Renal cortical epithelial cell (primary cell): Measurements from ENCODE around the gene C2CD4A. TPM values are rescaled to one million over a fixed set of nuclear protein-coding genes. Genes with fewer than 3 reads are reported as not detected.
"Not testable (repeated sequence)": the region's sequence is repeated elsewhere in the genome, so short reads cannot be mapped to it uniquely, and the experiment has no call there.

Experiments used
- DNase-seq: peaks from one replicate; pipeline ENCODE4 v3.0.0-alpha.2; 2011; ENCODE audit warnings: low read depth
- total RNA-seq: library from RNA; depleted of rRNA; stranded (reverse); fragments of >200 nt; gene quantifications from 2 replicates; pipeline ENCODE4 v1.2.3, GENCODE V29; 2014

The C2CD4A gene, protein sequence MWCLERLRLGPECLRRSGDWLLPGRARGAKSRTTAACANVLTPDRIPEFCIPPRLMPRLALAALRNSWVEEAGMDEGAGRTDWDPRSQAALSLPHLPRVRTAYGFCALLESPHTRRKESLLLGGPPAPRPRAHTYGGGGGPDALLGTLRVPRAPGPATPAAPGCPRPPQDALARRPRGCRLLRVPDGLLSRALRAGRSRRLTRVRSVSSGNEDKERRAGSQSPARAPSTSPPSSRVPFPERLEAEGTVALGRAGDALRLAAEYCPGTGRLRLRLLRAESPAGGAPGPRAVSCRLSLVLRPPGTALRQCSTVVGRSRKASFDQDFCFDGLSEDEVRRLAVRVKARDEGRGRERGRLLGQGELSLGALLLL
- under 0.01 and 11.7 TPM in 2 replicates for total RNA-seq

DNA sequence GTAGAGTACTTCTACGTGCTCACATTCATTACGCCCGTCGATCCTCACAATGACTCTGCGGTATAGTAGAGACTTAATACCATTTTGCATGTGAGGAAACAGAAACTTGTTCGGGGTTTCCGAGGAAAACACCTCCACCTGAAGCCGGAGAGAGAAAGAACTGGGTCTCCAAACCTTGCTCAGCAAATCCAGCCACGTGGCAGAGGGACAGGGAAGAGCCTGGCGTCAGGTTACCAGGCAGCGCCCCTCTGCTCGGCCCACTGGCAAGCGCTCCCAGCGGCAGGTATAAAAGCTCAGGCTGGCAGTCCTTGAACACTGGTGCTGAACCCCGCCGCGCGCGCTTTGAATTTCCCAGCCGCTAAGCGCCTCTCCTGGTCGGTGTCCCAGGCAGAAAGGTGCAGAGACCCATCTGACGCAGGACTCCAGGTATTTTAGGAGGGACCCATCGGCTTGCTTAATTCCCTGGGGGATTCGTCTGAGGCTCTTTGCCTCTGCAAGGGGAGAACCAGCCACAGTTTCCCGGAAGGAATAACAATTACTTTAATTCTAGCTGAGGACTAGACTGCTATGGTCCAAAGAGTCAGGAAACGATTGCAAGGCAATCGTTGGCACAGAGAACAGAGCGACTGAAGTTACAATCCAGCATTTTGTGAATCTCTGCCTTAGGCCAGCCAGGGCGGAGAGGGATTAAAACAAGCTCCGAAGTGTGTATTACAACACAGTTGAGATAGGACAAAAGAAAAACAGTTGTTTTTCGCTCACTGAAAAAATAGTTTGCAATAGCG lies at the start of gene C2CD4A:
Gene C2CD4A (plus strand): TSS at position 315 of the 785 bp plus-strand sequence. CDS start 637 bp downstream, outside the sequence.
- peak; percentile 82 for DNase-seq

DNA sequence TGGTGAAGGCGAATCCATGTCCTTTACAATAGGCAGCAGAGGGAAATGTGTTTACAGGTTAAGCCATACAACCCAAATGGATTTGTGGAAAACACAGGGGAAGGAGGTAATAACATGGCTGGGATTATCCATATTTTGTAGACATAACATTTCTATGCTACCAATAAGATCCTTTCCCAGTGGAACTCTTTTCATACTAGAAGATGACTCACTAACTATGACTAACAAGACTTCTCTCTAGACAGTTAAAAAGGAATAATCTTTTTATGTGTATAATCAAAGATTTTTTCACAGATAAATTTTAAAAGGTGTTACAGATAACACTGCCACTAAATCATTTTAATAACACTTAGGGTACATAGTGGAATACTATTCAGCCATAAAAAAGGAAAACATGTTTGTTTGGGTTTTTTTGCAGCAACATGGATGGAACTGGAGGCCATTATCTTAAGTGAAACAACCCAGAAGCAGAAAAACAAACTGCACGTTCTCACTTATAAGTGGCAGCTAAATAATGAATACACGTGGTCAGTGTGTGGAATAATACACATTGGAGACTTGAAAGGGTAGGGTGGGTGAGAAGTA lies 46.1 kb upstream of the C2CD4A start:
- peak; percentile 21 for DNase-seq

DNA sequence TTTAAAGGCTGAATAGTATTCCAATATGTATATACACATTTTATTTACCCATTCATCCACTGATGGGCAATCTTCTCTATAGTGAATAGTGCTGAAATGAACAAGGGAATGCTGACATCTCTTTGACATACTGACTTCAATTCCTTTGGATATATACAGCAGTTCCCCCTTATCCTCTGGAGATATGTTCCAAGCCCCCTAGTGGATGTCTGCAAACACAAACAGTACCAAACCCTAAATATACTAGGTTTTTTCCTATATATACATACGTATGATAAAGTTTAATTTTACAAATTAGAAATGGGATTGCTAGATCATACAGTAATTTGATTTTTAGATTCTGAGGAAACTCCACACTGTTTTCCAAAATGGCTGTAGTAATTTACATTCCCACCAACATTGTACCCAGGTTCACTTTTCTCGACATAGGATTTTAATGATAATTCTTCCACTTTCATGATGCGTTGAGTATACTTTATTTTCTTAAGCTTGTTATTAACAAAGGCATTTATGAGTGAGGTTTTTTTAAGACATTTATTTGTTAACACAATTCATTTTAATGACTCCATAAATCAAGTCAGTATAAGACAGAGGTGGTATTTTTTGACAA lies 44.7 kb upstream of the C2CD4A start:
- no peak for DNase-seq

DNA sequence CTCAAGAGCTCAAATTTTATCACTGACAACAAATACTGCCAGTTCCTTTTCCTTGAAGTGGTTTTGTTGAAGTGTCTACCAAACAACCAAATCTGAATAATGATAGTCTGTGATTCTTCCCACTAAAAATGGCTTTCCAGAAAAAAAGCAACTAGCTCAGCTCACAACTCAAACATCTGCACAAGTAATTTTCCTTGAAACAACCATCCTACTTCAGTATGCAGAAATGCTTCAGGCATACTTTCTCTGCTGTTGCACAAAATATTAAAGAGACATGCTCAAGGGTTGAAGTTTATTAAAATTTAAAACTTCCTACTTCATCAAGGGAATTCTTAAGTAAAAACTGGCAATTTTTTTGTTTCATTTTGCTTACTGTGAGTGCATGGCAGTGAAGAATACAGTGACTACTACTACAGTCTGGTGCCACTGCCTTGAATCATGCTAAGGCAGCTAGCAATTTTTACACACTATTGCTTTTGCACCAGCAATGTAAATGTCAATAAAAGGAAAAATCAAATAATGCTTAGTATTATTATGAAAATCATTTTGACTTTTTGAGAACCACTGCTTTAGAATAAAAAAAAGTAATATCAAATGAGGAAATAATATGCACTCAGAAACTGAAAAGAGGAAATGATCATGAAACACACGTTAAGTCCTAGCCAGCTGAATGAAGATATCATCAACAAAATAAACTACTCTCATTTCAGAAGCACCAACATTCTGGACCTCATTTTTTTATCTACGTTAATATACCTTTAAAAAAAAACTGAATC lies 40.1 kb upstream of the C2CD4A start:
- no peak for DNase-seq

GRCh38 chr15:62027263-62027565 lies 39.6 kb upstream of the C2CD4A start:
- no peak for DNase-seq

GRCh38 chr15:62027916-62028315 lies 38.9 kb upstream of the C2CD4A start:
- no peak for DNase-seq

DNA sequence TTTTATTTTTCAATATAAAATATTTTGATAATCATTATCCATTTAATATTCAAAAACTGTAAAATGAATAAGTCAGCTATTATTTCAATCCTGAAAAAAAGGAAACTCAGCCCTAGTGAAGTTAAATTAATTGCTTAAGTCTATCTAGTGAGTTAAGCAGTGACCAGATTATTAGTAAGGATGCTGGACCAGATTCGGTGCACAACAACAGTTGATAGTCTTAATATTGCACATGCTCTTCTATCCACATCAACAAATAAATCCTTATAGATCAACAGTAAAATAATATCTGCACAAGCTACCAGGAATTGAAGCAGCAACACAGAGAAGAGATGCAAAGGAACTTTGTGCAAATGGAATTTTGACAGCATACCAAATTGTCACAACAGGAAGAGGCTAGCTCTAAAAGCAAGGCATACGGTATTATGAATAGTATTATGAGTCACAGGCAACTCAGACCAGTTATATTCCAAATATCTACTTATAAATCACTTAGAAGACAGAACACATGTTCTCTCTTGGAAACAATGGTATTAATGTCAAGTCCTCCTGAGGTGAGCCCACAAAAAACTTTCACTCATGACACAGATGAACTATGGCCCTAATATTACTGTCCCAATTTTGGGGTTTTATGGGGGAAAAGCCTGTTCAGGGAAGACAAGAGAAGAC lies 31.4 kb upstream of the C2CD4A start:
- peak; percentile 70 for DNase-seq

DNA sequence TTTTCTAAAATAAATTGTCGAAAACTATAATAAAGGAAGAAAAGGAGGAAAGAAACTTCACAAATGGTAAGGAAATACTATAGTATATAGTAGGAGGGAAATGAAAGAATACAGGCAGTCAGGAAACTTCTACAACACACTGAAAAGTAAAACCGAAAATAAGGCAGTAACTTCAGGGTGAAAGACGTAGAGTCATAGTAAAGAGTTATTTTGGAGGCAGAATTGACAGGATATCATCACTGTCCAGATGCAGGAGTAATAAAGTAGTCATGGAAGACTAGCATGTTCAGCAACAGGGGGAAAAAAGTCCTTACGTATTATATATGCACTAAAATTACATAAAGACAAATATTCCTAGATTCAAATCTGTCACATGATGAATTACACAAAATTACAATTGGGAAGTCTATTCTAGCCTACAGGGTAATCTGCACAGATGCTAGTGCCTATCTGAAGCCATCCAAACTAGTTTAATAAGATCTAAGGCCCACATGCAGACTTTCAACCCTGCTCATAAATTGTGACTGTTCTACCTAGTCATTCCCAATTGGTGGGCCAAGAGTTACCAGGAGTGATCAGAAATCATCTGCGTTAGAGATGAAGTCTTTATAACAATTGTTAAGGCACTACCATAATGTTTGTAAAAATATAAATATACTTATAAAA lies 20.6 kb upstream of the C2CD4A start:
- DNase-seq = no peak

- DNase-seq = no peak
Observed at GRCh38 chr15:62047282-62047827, 19.4 kb upstream of the C2CD4A start.

DNA sequence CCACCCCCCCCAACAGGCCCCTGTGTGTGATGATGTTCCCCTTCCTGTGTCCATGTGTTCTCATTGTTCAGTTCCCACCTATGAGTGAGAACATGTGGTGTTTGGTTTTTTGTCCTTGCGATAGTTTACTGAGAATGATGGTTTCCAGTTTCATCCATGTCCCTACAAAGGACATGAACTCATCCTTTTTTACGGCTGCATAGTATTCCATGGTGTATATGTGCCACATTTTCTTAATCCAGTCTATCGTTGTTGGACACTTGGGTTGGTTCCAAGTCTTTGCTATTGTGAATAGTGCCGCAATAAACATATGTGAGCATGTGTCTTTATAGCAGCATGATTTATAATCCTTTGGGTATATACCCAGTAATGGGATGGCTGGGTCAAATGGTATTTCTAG lies 18.5 kb upstream of the C2CD4A start:
- not testable (repeated sequence) for DNase-seq

- DNase-seq = no peak
Observed at GRCh38 chr15:62050115-62050514, 16.7 kb upstream of the C2CD4A start.

DNA sequence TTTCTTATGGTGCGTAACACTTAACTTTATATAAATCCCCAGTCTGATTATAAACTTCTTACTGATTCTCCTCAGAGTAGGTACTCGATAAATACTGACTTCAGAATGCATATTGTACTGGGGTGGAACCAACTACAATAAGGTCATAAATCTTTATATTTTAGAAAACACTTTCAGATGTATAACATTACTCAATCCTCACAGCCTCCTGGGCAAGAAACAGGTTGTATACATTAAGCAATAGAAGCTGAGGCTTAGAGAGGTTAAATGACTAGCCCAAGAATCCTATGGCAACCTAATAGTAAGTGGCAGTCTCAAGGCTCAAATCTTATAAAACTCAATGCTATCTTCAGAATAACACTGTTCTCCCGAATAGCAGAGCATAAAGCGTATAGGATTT lies 15.6 kb upstream of the C2CD4A start:
- DNase-seq = no peak

GRCh38 chr15:62052713-62053112 lies 14.1 kb upstream of the C2CD4A start:
- no peak for DNase-seq

DNA sequence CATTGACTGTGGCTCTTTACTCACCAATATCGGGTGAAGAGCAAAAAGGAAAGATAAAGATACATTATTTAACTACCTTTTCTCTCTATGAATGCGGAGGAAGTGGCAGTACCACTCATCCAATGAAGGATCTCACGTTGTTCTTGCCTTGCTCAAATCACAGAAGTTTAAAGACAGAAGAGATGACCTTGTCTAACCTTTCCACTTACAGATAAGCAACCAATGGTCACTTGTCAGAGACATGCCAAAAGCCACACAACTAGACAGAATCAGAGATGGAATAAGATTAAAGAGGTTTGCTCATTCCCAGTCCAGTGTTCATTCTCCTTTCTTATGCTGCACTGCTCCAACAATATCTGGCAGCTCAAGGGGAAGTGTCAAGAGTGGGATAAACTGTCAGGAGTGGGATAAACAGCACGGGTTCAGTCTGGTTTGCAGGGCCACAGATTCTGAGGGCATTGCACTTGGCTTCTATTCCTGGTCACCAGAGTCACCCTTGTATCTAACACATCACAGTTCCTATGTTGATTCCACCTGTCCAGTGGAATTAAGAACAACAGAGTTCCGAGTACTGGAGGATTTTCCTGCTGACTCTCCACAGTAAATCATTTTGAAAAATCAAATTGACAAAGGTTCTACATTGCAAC lies 13.2 kb upstream of the C2CD4A start:
- no peak for DNase-seq

GRCh38 chr15:62054979-62055378 lies 11.8 kb upstream of the C2CD4A start:
- no peak for DNase-seq

DNA sequence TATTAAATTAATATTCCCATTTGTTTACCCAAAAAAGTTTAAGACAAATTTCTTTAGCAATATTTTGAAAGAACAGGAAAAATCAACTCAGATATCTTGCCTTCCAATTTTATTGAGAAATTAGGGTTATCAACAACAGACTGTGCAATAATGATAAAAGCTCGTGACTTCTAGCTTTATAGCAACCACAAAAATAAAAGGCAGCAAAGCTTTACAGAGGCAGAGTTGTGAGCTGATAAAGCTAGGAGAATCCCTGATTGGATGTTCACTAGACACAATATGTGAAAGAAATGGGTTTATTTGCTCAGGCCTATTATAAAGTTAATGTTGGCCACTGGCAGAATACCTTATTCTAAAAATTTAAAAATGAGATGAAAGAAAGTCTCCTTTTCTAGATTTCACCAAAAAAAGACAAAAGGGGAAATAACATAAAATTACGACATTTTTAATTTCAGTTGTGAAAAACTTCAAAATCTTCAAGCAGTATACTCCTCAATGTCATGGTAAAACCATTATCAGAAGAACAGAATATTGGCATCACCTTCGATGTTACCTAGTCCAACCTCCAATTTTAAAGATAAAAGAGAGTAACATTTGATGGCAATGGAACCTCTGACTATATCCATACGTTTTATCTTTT lies 9.3 kb upstream of the C2CD4A start:
- DNase-seq = no peak

DNA sequence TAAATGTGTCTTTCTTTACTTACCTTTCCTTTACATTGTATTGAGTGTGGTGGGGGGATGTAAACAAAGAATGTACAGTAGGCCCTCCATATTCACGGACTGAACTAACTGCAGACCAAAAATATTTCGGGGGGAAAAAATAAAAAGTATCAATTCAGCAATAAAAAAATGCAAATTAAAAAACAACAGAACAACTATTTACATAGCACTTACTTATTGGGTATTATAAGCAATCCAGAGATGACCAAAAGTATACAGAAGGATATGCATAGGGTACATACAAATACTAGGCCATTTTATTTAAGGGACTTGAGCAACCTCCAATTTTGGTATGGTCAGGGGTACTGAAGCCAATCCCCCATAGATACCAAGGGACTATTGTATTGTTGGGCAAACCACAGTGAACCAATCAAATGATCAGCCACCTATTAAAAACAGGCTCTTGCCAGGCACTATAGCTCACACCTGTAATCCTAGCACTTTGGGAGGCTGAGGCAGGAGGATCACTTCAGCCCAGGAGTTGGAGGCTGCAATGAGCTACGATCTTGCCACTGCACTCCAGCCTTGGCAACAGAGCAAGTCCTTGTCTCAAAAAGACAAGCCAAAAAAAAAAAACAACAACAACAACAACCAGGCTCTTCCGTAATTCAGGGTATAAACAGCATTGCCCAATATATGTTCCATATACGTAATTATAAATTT lies 8.3 kb upstream of the C2CD4A start:
- DNase-seq = no peak

GRCh38 chr15:62059108-62059815 lies 7.5 kb upstream of the C2CD4A start:
- no peak for DNase-seq
